ENCODE results near the gene EIF4G1. TPM values are rescaled to one million over a fixed set of nuclear protein-coding genes. Genes with fewer than 3 reads are reported as not detected.
A peak's percentile ranks its signal among the peaks of the same experiment; 100 is the strongest.

The EIF4G1 gene
- total RNA-seq, 1 experiment from 2014 or later, result 532 TPM

- Histone ChIP-seq H3K56ac (ENCODE audit: insufficient read length, low read depth, low read length) (no peak overlapping the region), H3K79me1 (ENCODE audit: insufficient read depth, low read depth, low read length, poor library complexity, severe bottlenecking) (no peaks in the 10 kb centered on the region), H3K27me3 (ENCODE audit: insufficient read depth, low read length) (no peaks in the 10 kb centered on the region), H2BK5ac (ENCODE audit: insufficient read length, low read length) (no peak overlapping the region), H3K27ac (ENCODE audit: insufficient read length, low read depth, low read length) (no peak overlapping the region), H2BK15ac (ENCODE audit: low read depth, low read length) (no peak overlapping the region), H3K9me3 (ENCODE audit: control insufficient read depth, low read depth, low read length) (no peaks in the 10 kb centered on the region), H3K79me2 (ENCODE audit: insufficient read depth, low read length) (no peaks in the 10 kb centered on the region), H3K18ac (ENCODE audit: insufficient read length, low read depth, low read length) (no peak overlapping the region), H3K4me2 (ENCODE audit: insufficient read depth, insufficient read length, low read length) (no peak overlapping the region), H2AK5ac (ENCODE audit: insufficient read length, low read length) (no peak overlapping the region), H2AFZ (ENCODE audit: low read length) (no peak overlapping the region), H2BK20ac (ENCODE audit: low read depth, low read length, poor library complexity, severe bottlenecking) (no peak overlapping the region), H3K4me1 (ENCODE audit: insufficient read depth, low read length) (0 out of 2 replicates have a peak, but pooled peaks cover 2% of the 10 kb centered on the region), H4K5ac (ENCODE audit: insufficient read length, low read depth, low read length) (no peak overlapping the region), H4K91ac (ENCODE audit: insufficient read length, low read depth, low read length) (no peak overlapping the region), H3K9ac (ENCODE audit: extremely low read depth, insufficient read length, low read length) (no peak overlapping the region), H3K23ac (ENCODE audit: insufficient read length, low read depth, low read length) (no peak overlapping the region), H2BK120ac (ENCODE audit: low read depth, low read length, poor library complexity, severe bottlenecking) (no peak overlapping the region), H3T11ph (ENCODE audit: low read length) (no peak overlapping the region), H3K23me2 (ENCODE audit: insufficient read length, low read depth, low read length, poor library complexity, severe bottlenecking) (no peaks in the 10 kb centered on the region), H4K8ac (replicated peaks; ENCODE audit: insufficient read length, low read depth, low read length) (no peak overlapping the region), H2BK12ac (ENCODE audit: insufficient read length, low read depth, low read length) (no peak overlapping the region), H4K20me1 (ENCODE audit: control insufficient read depth, insufficient read depth, insufficient read length) (no peaks in the 10 kb centered on the region), H3K14ac (ENCODE audit: insufficient read depth, low read length) (no peak overlapping the region), H3K4ac (ENCODE audit: low read depth, low read length) (no peak overlapping the region)
- H3K36me3 Mint-ChIP-seq (ENCODE audit: insufficient read depth in 1 of 3, low read depth in 3 of 3), result peaks cover 22 to 38% (median 35%) of the 10 kb centered on the region in 3 experiments
- no peak overlapping the region for H3K27ac Mint-ChIP-seq
- DNase-seq, result peak; percentile 89
- peak; percentile 94 for TF ChIP-seq CTCF (conservative IDR thresholded peaks at IDR 0.05)
- H3K4me3 Mint-ChIP-seq, result peak overlapping the region in 1 of 2 experiments; percentile 27; a peak in 2 of 5 replicates
- H3K27me3 Mint-ChIP-seq (ENCODE audit: low read depth), result peaks cover 31% of the 10 kb centered on the region
- peaks cover 15 to 24% of the 10 kb centered on the region in 2 experiments for H3K4me1 Mint-ChIP-seq
- H3K9me3 Mint-ChIP-seq, result no peaks in the 10 kb centered on the region
- WGBS (ENCODE audit: extremely low coverage, insufficient read length, low lambda C conversion rate), result no CpG with 5 or more reads among the region's 5 CpGs
These were observed 57.2 kb downstream of the EIF4G1 start for GRCh38 chr3:184371570-184372018.
